NCI-H524 treated with DMSO at 0.1 percent for 48 hours (cell line): ENCODE data around the gene ZNRF2.
"Not testable (repeated sequence)": the region's sequence is repeated elsewhere in the genome, so short reads cannot be mapped to it uniquely, and the experiment has no call there.

Experiments used
- DNase-seq: peaks from one replicate; lab custom pipeline; 2025; lab: John Stamatoyannopoulos, UW

The ZNRF2 gene

DNA sequence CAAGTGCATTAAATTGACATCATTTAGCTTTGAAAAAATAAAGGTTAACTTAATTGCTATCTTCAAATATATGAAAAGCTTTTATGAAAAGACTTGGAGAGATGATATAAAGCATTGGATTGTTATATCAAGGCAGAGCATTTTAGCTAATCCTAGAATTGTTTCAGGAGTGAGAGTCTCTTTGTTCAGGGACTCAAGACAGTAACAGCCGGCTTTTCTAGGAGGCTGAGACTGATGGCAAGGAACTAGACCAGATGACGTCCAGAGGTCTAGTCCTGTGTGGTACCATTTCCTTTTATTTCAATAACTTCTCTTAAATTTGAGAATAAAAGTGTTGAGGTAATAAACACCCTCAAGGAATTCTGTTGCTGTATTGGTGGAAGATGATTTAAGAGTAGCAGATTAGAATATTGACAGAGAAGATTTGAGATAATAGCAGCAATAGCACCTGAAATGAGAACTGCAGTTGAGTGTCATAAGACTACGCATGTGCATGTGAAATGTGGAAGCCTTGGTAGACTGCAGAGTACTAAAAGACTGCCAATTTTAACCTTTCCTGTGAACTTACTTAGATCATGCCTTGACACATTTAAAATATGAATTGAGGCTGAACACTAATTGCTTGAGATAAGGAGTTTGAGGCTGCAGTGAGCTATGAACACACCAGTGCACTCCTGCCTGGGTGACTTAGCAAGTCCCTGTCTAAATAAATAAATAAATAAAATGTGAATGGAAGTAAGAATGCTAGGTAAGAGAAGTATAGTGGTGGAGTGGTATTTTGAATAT is 79.6 kb downstream of the ZNRF2 start:
- no peak for DNase-seq

DNA sequence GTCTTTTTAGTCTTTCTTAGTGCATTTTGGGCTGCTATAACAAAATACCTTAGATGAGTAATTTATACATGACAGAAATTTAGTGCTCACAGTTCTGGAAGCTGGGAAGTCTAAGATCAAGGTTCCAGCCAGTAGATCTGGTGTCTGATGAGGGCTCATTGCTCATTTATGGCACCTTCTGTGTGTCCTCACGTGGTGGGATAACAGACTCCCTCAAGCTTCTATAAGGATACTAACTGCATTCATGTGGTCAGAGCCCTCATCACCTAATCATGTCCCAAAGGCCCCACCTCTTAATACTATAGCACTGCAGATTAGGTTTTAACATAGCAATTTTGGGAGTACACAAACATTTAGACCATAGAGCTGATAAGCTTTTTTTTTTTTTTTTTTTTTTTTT is 80.4 kb downstream of the ZNRF2 start:
- DNase-seq = no peak

DNA sequence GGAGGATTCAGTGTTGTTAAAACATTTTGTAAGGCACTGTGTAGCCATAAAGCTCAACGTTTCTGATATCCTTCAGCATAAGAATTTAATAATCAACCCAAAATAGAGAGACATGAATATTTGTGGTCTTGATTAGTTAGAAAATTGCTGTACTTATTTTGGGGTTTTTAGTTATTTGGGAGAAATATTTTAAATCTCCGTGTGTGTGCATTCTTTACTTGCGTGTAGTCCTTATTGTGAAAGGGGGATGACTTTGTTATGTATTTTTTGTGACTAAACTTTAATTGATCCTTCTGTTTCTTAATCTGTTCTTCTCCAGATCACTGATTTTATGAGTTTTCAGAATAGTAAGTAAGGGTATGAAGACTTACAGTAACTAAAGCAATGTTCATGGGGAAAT is 81.2 kb downstream of the ZNRF2 start:
- DNase-seq = no peak

- DNase-seq = no peak
These were observed 82.2 kb downstream of the ZNRF2 start for GRCh38 chr7:30366606-30367005.

DNA sequence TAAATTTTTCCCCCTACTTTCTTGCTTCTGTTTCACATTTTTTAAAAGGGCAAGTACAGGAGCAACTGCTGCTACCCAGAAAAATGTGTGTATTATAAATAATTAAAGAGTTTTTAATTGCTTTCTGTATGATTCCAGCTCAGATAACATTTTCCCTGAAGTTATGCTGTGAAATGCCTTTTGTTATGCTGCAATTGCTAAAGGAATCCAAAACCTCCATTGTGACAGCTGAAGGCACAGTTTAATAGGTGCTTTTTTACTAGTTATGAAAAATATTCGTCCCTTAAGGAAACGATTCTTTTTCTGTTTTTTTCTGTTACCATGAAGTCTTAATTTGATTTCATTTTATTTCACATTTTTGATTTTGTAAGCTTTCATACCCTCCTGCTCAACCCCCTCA is 83.2 kb downstream of the ZNRF2 start:
- no peak for DNase-seq

GRCh38 chr7:30369879-30370278 is 85.5 kb downstream of the ZNRF2 start:
- no peak for DNase-seq

DNA sequence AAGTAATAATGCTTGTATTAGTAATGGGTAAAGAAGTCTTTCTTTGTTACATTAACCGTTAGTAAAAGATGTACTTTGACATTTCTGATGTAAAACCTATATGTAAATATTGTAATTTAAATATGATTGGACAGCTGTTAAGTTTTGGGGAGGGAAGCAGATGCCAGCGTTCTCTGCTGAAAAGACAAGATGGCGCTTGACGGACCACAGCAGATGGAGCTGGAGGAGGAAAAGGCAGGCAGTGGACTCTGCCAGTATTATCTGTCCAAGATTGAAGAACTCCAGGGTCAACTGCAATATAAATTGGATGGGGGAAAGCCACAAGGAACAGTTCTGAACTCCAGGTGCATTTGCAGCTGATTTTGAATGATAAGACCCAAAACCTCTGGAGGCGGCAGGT is 86.9 kb downstream of the ZNRF2 start:
- no peak for DNase-seq

GRCh38 chr7:30378275-30378674 is 93.9 kb downstream of the ZNRF2 start:
- no peak for DNase-seq

DNA sequence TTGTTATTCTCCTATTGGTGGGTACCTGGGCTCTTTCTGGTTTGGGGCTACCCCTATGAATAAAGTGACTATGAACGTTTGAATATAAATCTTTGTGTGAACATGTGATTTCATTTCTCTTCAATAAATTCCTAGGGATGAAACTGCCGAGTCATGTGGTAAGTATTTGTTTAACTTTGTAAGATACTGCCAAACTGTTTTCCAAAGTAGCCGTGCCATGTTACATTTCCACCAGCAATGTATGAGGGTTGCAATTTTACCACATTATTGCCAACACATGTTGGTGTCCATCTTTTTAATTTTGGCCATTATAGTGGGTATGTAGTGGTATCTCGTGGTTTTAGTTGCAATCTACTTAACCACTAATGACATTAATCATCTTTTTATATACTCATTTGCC is 94.7 kb downstream of the ZNRF2 start:
- DNase-seq = no peak

GRCh38 chr7:30379741-30380140 is 95.3 kb downstream of the ZNRF2 start:
- DNase-seq = no peak

DNA sequence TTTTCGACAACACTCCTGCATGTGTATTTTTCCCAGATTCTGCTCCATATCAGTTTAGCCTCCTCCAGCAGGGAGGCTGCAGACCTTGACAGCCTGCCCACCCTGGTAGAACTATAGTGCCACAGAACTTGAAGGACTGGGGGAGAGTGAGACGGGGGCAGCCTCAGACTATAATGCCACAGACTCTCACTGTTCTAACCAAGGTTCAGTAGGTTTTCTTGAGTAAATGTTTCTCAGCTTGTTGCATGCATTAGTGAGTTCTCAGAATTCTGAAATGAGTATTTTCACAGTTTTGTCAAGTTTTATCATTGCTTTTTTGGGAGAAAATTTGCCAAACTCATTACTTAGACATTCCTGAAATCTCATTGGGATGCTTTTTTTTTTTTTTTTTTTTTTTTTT is 95.9 kb downstream of the ZNRF2 start:
- no peak for DNase-seq

- not testable (repeated sequence) for DNase-seq
These were observed 96.4 kb downstream of the ZNRF2 start for GRCh38 chr7:30380824-30381223.

DNA sequence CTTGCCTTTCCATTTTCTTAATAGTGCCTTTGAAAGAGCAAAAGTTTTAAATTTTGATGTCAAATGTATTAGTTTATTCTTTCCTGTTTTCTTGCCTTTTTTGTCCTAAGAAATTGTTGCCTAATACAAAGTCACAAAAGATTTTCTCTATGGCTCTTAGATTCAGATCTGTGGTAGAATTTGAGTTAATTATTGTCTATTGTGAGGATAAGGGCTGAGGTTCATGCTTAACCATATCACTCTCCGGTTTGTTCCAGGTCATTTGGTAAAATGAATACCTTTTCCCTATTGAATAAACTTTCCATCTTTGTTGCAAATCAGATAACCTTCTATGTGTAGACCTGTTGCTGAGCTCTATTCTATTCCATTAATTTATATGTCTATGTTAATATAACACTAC is 98.2 kb downstream of the ZNRF2 start:
- no peak for DNase-seq

GRCh38 chr7:30389791-30390190 is 105.4 kb downstream of the ZNRF2 start:
- DNase-seq = no peak

DNA sequence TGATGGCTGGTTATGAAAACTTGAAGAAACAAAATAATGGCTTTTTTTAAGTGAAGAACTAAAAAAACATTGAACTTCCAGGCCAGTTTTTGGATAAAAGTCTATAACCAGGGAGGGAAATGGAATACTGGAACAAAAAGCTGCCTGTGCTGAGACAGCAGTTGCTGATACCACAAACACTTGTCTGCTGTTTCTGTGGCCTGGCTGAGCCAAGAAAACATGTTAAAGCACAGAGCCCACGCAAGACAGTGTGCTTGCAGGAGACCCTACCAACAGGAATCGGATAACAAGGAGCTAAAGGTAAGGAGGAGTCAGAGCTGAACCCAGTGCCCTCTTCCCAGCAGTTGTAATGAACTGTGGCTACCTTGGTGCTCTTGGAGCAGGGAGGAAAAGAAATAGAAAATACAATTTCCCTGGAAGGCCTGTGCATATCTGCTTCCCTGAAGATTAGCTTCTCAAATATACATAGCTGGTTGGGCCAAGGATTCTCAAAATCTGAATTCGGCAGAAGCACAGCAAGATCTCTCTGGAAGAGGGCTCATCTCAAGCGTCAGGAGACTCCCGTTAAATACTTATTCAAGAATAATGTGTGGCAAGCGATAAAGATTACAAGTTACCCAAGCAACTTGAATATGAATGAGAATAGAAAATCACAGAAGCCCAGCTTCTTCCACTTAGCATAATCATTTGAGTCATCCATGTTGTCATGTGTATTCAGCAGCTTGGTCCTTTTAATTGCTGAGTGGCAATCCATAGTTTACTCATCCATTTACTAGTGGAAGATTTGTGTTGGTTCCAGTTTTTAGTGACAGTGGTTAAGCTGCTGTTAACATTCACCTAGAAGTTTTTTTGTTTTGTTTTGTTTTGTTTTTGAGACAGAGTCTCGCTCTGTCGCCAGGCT is 106.6 kb downstream of the ZNRF2 start:
- DNase-seq = no peak

- DNase-seq = no peak
These were observed 107.4 kb downstream of the ZNRF2 start for GRCh38 chr7:30391806-30392205.

DNA sequence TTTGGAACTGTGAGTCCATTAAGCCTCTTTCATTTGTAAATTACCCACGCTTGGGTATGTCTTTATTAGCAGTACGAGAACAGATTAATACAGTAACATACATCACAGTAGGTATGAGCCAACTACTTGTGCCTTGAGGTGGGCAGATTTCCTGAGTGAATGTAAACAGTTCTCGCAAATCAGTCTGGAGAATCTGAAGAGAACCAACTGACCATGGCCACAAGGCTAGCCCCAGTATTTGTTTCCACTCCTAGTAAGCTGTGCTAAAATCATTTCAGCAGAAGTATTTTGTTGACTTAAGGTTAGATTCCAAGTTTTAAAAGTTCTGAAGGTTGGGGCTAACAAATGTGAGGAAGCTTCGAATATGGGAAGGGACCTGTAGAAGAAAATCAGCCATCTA is 111.3 kb downstream of the ZNRF2 start:
- DNase-seq = no peak

DNA sequence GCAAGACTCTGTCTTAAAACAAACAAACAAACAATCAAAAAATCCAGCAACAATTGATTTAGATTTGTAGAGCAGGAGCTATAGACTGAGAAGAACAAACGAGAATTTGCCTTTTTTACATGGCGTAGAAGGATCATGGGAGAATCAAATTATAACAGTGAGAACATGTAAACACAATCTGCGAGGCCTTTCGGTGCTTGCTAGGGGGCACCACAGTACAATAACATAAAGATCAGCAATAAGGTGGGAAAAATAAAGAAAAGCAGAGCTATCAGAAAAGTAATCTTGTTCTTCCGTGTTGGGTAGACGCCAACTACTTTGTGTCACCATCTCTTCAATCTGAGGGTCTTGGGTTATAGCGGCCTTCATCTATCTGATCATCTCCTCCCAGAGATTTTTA is 112.0 kb downstream of the ZNRF2 start:
- DNase-seq = no peak

DNA sequence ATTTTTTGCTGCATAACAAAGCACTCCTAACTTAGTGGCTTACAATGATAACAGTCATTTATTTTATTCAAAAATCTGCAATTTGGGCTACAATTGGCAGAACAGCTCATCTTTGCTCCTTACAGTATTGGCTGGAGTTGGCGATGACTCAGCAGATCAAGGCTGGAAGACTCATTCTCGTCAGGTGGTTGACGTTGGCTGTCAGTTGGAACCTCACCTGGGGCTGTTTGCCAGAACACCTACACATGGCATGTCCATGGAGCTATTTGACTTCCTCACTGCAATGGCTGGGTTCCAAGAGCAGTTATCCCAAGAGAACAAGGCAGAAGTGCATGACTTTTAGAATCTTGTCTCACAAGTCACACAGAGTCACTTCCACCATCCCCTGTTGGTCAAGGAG is 119.1 kb downstream of the ZNRF2 start:
- DNase-seq = no peak

DNA sequence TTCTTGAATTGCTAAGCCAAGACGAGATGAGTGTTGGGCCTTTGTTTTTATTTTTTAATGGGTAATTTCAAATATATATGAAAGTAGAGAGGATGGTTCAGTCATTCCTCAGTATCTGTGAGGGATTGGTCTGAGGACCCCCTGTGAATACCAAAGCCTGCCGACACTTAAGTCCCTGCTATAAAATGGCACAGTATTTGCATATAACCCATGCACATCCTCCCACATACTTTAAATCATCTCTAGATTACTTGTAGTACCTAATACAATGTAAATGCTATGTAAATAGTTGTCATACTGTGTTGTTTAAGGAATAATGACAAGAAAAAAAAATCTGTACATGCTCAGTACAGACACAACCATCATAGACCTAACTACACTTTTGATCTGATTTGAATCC is 120.8 kb downstream of the ZNRF2 start:
- no peak for DNase-seq

DNA sequence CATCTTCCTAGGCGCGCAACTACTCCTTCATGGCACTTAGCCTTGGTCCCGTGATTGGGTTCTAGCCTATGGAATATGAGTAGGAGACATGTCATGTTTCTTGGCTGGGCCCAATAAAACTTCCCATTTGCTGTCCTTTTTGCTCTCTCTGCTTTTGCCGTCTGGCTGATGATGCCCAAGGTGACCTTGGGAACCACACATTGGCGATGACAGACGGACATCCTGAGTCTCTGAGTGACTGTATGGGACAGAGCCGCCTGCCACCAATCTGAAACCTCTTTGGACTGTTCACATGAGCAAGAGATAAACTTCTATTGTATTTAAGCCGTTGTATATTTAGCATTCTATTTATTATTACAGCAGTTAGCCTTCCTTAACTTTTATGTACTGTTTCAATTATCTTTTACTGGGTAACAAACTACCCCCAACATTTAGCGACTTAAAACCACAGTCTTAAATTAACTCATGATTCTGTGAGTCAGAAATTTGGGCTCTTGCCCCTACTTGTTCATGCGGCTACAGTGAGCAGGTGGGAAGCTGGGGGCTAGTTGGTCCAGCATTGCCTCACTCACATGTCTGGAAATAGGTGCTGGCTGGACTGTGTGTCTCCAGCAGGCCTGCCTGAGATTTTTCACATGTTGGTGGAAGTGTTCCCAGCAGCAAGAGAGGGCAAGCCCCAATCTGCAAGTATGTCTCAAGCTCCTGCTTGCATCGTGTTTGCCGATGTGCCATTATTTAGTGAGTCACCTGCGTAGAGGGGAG is 122.4 kb downstream of the ZNRF2 start:
- no peak for DNase-seq

DNA sequence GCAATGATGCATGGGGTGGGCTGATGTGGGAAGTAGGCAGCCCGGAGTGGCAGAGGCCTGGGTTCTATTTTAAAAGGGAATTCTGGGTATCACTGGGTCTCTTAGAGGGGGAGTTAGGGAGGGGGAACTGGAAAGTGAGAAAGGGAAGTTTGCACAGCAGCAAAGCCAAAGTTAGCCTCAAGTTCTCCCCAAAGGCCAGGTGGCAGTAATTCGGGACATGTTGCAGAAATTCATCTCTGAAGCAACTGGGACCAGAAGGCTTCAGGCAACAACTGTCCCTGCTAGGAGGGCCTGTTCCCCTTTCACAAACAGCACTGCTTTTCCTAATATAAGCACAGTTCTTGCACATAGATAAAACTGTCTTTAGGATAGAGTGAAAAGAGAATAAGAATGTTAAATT is 126.8 kb downstream of the ZNRF2 start:
- DNase-seq = no peak

- no peak for DNase-seq
These were observed 127.5 kb downstream of the ZNRF2 start for GRCh38 chr7:30411897-30412296.
